ENCODE data around the gene TIPARP.
A peak's percentile ranks its signal among the peaks of the same experiment; 100 is the strongest.
"Not testable (repeated sequence)": the region's sequence is repeated elsewhere in the genome, so short reads cannot be mapped to it uniquely, and the experiment has no call there.

TIPARP gene

GRCh38 chr3:156716105-156716862 lies 41.9 kb downstream of the TIPARP start:
- no peak for DNase-seq (ENCODE audit: low spot score)

- no peak for DNase-seq (ENCODE audit: low spot score)
These were observed 44.4 kb downstream of the TIPARP start for GRCh38 chr3:156718622-156719306.

- DNase-seq (ENCODE audit: low spot score) = no peak
These were observed 46.4 kb downstream of the TIPARP start for GRCh38 chr3:156720826-156721225.

GRCh38 chr3:156721687-156722618 lies 47.6 kb downstream of the TIPARP start:
- no peak for DNase-seq (ENCODE audit: low spot score)

- DNase-seq (ENCODE audit: low spot score) = peak; percentile 44
These were observed 48.8 kb downstream of the TIPARP start for GRCh38 chr3:156723182-156723619.

GRCh38 chr3:156725682-156726081 lies 51.3 kb downstream of the TIPARP start:
- DNase-seq (ENCODE audit: low spot score) = no peak

GRCh38 chr3:156726456-156726855 lies 52.1 kb downstream of the TIPARP start:
- DNase-seq (ENCODE audit: low spot score) = no peak

- no peak for DNase-seq (ENCODE audit: low spot score)
These were observed 53.3 kb downstream of the TIPARP start for GRCh38 chr3:156727519-156728205.

GRCh38 chr3:156728267-156728985 lies 54.0 kb downstream of the TIPARP start:
- peak; percentile 39 for DNase-seq (ENCODE audit: low spot score)

- no peak for DNase-seq (ENCODE audit: low spot score)
These were observed 55.2 kb downstream of the TIPARP start for GRCh38 chr3:156729460-156730179.

- no peak for DNase-seq (ENCODE audit: low spot score)
These were observed 57.4 kb downstream of the TIPARP start for GRCh38 chr3:156731813-156732212.

GRCh38 chr3:156732261-156732660 lies 57.9 kb downstream of the TIPARP start:
- no peak for DNase-seq (ENCODE audit: low spot score)

- DNase-seq (ENCODE audit: low spot score) = no peak
These were observed 58.5 kb downstream of the TIPARP start for GRCh38 chr3:156732715-156733421.

GRCh38 chr3:156734661-156735060 lies 60.3 kb downstream of the TIPARP start:
- DNase-seq (ENCODE audit: low spot score) = not testable (repeated sequence)

GRCh38 chr3:156735471-156735870 lies 61.1 kb downstream of the TIPARP start:
- DNase-seq (ENCODE audit: low spot score) = no peak

- not testable (repeated sequence) for DNase-seq (ENCODE audit: low spot score)
These were observed 62.7 kb downstream of the TIPARP start for GRCh38 chr3:156737049-156737448.

GRCh38 chr3:156738251-156738650 lies 63.9 kb downstream of the TIPARP start:
- DNase-seq (ENCODE audit: low spot score) = no peak

- DNase-seq (ENCODE audit: low spot score) = no peak
These were observed 65.6 kb downstream of the TIPARP start for GRCh38 chr3:156739976-156740375.

GRCh38 chr3:156740581-156740980 lies 66.2 kb downstream of the TIPARP start:
- DNase-seq (ENCODE audit: low spot score) = not testable (repeated sequence)

- DNase-seq (ENCODE audit: low spot score) = no peak
These were observed 67.5 kb downstream of the TIPARP start for GRCh38 chr3:156741935-156742334.
